NCI-H2081 (cell line): ENCODE measurements around the gene ST14.
A peak's percentile ranks its signal among the peaks of the same experiment; 100 is the strongest.
"Not testable (repeated sequence)": the region's sequence is repeated elsewhere in the genome, so short reads cannot be mapped to it uniquely, and the experiment has no call there.

Experiments used
- DNase-seq, 2 experiments: peaks; one replicate each; lab custom pipeline; 2025; lab: John Stamatoyannopoulos, UW

The ST14 gene

GRCh38 chr11:130227373-130227772 lies 67.8 kb downstream of the ST14 start:
- DNase-seq = no peak

- not testable (repeated sequence) for DNase-seq
Measured at GRCh38 chr11:130233486-130233885, 73.9 kb downstream of the ST14 start.

GRCh38 chr11:130233888-130234287 lies 74.3 kb downstream of the ST14 start:
- DNase-seq = not testable (repeated sequence)

GRCh38 chr11:130234315-130234714 lies 74.7 kb downstream of the ST14 start:
- no peak for DNase-seq

- DNase-seq = no peak
Measured at GRCh38 chr11:130237282-130238006, 77.9 kb downstream of the ST14 start.

GRCh38 chr11:130241713-130242112 lies 82.1 kb downstream of the ST14 start:
- no peak for DNase-seq

GRCh38 chr11:130243816-130244215 lies 84.2 kb downstream of the ST14 start:
- DNase-seq = no peak

- DNase-seq = no peak
Measured at GRCh38 chr11:130244848-130245247, 85.3 kb downstream of the ST14 start.

- DNase-seq = not testable (repeated sequence)
Measured at GRCh38 chr11:130245375-130245774, 85.8 kb downstream of the ST14 start.

- no peak for DNase-seq
Measured at GRCh38 chr11:130246270-130246669, 86.7 kb downstream of the ST14 start.

GRCh38 chr11:130246738-130247137 lies 87.2 kb downstream of the ST14 start:
- no peak for DNase-seq

- peak in 1 of 2 experiments; percentile 46 for DNase-seq
Measured at GRCh38 chr11:130247319-130247718, 87.7 kb downstream of the ST14 start.

- no peak for DNase-seq
Measured at GRCh38 chr11:130249371-130249770, 89.8 kb downstream of the ST14 start.

- DNase-seq = not testable (repeated sequence)
Measured at GRCh38 chr11:130249929-130250328, 90.3 kb downstream of the ST14 start.

- DNase-seq = not testable (repeated sequence)
Measured at GRCh38 chr11:130251763-130252162, 92.2 kb downstream of the ST14 start.
